Activated effector memory CD4-positive, alpha-beta T cell treated with anti-CD3 and anti-CD28 coated beads, Interleukin-2, amount 50 U/mL, for 16 hours (primary cell): ENCODE results near the gene CD81.
A peak's percentile ranks its signal among the peaks of the same experiment; 100 is the strongest.
"Not testable (repeated sequence)": the region's sequence is repeated elsewhere in the genome, so short reads cannot be mapped to it uniquely, and the experiment has no call there.

Experiments
- DNase-seq: peaks from one replicate; pipeline ENCODE4 v3.0.0-alpha.2; 2020

Gene CD81

DNA sequence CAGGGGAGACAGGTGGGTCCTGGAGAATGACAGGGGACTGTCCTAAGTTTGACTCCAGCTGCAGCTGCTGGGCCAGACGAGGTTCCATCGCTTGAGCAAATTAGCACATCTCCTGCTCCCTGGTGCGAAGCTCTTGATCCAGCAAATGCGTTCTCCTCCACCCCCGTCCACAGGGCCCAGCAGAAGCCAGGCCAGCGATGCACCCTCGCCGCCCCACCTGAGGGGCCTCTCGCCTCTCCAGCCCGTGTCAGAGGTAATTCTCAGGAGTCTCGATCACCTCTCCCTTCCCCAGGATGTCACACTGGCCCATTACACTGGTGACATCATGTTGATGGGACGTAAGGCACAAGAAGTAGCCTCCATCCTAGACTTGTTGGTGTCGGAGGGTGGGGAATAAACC is 19.5 kb upstream of the CD81 start:
- not testable (repeated sequence) for DNase-seq

DNA sequence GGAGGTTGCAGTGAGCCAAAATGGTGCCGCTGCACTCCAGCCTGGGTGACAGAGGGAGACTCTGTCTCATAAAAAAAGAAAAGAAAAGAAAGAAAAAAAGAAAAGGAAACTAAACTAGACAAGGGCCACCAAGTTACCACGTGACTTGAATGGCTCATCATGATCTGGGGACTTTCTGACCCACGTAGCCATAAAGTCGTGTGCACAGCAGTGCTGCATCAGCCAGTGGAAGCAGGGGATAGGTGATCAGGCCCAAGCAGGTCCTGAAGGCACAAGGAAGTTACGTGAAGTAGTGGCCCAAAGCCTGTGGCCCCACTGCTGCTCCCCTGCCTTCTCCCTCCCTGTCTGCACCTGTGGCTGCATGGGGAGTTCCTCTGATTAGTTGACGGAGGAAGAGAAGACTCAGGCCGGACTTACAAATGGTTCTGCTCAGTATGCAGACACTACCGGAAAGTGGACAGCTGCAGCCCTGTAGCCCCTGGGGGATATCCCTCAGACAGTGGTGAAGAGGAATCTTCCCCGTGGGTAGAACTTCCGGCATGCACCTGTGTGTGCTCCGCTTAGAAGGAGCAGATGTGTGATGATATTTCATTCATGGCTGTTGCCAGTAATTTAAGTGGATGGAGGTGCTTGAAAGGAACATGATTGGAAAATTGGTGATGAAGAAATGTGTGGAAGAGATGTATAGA is 18.2 kb upstream of the CD81 start:
- DNase-seq = no peak

DNA sequence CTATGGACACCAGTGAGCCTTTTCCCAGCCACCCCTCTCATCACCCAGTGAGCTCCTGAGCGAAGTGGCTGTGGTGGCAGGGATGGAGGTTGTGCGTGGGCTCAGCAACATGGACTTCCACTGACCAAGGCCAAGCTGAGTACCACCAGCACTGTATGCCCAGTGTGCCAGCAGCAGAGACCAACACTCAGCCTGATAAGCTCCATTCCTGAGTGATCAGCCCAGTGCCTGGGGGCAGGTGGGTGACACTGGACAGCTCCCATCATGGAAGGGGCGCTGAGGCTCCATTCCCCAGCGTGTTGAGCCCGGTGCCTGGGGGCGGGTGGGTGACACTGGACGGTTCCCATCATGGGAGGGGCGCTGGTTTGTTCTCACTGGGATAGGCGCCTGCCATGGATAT is 17.6 kb upstream of the CD81 start:
- DNase-seq = no peak

DNA sequence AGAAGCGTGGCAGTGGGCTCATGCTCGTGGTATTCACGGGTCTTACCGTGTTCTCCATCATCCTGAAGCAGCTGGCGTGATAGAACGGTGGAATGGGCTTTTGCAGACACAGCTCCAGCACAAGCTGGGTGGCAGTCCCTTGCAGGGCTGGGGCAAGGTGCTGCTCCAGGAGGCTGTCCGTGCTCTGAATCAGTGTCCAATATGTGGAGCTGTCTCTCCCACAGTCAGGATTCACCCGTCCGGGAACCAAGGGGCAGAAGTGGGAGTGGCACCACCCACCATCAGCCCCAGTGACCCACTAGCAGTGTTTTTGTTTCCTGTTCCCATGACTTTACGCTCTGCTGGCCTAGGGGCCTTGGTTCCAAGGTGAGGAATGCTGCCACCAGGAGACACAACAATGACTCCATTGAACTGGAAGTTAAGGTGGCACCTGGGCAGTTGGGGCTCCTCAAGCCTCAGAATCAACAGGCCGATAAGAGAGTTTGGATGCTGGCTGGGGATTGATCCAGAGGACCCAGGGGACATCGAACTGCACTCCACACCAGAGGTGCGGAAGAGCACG is 16.9 kb upstream of the CD81 start:
- DNase-seq = no peak

DNA sequence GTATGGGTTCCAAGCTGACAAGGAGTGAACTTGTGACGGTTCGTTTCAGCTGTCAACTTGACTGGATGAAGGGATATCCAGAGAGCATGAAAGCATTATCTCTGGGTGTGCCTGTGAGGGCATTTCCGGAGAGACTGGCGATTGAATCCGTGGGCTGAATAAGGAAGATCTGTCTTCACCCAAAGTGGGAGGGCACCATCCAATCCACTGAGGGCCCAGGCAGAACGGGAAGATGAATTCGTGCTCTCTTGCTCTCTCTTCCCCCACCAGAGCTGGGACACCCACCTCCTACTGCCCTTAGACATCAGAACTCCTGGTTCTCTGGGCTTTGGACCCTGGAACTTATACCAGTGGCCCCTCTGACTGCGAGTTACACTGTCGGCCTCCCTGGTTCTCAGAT is 15.5 kb upstream of the CD81 start:
- DNase-seq = no peak

DNA sequence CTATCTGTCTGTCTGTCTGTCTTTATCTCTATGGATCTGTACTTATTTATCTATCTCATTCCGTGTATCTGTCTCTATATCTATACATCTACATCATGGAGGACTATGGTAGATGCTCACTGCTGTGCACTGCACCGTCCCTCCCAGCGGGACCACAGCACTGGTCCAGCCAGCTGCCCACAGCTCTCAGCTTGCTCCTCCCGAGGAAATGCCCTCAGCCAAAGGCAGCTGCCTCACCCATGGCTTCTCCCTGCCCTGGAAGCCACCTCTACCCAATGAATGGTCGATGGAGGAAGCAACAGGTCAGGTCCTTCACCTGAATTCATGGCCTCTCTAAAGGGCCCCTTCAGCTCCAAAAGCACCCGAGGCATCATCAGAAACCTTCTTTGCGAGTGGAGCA is 14.7 kb upstream of the CD81 start:
- DNase-seq = no peak

DNA sequence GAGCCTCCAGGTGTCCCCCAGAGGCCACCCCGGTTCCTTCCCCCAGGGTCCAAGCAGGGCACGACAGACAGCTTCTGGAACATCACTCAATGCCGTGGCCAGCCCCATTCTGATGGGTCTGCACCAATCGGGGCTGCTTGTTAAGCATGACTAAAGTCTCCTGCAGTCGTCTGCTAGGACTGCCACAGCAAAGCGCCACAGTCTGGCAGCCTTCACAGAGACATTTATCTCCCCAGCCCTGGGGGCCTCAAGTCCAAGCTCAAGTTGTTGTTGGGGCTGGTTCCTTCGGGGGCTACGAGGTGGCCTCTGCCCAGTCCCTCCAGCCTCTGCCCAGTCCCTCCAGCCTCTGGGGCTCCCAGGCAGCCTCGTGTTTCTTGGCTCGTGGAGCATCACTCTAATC is 14.0 kb upstream of the CD81 start:
- no peak for DNase-seq

DNA sequence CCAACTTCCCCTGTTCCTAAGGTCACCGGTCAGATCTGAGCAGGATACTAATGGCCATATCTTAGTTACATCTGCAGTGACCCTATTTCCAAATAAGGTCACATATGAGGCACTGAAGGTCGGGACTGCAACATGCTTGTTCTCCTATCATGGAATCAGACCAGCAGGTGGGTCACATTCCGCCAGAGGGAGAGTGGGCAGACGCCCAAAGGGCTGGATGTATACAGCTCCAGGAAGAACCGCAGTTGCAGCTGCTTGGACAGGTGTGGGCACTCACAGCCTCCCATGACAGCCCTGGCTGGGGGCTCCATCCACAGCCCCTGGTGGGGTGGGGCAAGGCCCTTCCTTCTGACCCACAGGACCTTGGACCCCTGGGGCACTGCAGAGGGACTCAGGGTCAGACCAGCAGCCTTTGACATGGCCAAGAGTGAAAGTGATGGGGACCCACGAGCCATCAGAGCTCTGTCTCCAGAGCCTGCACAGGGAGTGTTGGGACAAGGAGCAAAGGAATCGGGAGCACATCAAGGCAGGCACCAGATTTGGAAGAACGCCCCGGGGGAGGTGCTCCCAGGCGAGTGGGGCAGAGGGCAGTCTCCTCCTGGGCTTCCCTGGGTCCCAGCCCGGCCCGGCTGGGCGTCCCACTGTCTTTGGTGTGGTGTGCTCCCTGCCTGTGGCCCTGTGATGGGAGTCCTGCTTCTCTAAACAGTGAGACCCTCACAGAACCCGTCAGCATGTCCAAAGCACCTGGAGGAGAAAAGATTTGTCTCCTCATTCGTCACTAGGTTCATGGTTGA is 13.3 kb upstream of the CD81 start:
- no peak for DNase-seq

DNA sequence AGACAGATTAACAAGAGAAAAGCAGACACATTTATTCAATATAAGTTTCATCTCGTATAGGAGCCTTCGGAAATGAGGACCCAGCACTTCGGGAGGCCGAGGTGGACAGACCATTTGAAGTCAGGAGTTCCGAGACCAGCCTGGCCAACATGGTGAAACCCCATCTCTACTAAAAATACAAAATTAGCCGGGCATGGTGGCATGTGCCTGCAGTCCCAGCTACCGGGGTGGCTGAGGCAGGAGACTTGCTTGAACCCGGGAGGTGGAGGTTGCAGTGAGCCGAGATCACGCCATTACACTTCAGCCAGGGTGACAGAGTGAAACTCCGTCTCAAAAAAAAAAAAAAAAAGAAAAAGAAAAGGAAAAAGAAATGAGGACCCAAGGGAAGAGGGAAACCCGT is 12.7 kb upstream of the CD81 start:
- not testable (repeated sequence) for DNase-seq

DNA sequence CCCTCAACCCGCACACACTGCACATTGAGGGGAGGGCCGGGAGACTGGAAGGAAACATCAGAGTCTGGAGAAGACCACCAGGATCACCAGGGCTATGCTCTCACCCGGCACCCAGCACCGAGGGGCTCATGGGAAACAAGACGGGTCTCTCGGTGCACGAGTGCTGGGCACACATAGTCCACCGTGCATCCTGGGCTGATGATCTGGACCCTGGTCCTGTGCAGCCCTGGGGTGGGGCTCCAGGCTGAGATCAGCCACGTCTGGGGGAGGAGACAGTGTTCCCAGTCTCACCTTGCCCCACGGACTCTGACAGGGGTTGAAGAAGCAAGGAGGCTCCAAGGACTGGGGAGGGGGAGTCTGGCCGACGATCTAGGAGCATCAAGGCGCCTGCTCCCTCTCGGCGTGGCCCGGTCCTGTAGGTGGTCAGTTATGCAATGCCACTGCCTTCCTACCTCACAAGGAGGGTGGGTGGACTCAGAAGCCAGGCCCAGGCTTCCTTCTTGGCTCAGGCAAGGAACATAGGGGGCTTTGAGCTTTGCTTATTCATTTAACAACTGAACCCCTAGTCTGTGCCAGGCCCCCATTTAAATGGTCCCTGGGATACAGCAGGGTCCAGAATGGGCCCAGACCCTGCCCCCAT is 11.4 kb upstream of the CD81 start:
- peak; percentile 24 for DNase-seq

DNA sequence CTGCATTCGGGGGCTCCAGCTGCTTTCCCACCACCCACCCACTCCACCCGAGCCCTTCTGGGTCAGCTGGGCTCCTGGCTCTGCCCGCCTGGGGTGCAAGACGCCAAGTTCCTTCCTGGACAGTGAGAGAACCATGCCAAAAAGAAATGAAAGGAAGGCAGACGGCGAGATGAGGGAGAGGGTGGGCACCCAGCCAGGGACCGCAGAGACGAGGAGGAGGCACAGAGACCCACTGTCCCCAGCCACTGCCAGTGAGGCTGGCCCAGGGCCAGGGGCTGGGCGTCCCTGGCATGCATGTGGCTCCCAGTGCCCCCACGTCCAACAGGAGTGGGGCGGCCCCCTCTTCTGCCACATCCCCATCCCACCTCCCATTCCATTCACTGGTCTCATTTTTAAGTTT is 10.8 kb upstream of the CD81 start:
- no peak for DNase-seq

DNA sequence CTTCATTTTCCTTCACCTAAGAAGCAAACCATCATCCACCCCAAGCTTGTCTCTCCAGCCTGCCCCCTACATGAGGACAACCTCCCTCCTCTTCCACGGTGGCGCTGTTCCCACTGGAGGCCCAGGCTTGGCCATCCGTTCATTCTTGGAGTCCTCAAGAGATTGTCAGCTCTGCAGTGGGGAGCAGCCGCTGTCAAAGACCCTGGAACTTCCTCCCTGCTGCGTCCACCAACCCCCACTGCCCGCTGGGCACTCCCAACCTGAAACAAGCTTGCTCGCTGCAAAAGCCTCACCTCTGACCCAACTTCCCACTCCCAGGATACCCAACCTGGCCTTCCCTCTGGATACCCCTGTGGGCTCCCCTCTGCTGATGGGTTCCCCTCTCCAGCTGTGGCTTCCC is 10.4 kb upstream of the CD81 start:
- DNase-seq = no peak

DNA sequence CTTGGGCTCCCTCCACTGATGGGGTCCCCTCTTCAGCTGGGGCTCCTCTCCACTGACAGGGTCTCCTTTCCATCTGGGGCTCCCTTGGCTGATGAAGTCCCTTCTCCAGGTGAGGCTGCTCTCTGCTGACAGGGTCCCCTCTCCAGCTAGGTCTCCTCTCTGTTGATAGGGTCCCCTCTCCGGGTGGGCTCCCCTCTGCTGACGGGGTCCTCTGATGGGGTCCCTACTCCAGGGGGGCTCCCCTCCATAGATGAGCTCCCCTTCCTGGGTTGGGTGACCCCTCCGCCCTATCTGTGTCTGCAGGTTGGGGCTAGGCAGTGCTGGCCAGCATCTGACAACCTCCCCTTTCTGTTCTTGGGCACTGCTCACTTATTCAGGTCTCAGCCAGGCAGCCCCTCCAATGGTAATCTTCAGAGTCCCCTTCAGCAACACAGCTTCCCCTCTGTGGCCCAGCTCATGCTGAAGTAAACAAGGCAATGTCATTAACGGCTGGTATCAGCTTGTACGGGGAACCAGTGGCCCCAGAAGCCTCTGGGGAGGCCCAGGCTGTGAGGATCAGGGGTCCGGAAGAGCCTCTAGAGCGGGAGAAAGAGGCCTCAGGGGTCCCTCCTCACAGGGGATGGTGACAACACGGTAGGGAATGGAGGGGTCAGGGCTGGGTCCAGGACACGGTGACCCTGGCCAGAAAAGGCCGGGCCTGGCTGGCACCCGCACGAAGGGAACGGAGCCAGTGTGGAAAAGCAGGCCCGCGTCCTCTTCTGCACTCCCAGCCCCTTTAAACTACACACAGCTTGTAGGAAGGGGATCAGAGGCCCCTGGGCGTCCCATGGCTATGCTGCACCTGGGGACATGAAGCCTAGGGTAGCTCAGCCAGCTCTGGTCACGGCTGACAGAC is 9.6 kb upstream of the CD81 start:
- DNase-seq = no peak

DNA sequence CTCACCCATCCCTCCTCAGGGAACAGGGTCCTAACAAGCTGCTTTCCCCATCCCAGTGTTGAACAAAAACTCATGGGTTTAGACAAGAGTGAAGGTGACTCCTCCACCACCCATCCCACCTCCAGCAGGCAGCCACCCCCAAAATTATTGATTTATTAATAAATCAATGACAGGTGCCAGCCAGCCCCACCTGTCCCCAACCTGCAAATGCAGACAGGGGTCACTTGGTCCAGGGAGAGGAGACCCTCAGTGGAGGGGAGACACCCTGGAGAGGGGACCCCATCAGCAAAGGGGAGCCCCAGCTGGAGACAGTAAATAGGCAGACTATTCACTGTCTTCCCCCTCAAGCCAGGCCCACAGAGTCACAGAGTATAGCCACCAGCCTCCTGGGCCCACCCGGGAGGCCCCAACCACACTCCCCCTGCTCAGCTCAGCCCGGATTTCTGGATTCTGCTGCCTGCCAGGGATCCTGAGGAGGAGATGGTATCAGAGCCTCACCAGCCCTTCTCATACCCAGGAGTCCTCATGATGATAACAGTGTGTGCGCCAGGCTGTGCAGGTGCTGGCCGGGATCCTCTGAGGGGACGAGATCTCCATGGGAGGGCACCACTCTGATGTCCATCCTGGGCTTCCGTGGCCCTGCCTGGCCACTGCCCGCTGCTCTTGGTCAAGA is 8.8 kb upstream of the CD81 start:
- no peak for DNase-seq

DNA sequence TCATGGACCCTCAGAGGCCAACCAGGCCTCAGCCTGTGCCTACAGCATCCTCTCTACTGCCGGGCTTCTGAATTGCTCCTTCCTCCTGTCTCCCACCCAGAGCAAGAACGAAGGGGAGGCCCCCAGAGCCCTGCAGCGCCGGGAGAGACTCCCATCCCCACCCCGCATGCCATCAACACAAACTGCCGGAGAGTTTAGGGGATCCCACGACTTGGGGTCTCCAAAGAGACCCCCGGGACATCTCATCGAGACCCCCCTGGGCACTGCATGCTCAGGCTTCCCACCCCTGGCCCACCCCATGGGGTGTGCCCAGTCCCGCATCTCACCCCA is 8.3 kb upstream of the CD81 start:
- peak; percentile 49 for DNase-seq

DNA sequence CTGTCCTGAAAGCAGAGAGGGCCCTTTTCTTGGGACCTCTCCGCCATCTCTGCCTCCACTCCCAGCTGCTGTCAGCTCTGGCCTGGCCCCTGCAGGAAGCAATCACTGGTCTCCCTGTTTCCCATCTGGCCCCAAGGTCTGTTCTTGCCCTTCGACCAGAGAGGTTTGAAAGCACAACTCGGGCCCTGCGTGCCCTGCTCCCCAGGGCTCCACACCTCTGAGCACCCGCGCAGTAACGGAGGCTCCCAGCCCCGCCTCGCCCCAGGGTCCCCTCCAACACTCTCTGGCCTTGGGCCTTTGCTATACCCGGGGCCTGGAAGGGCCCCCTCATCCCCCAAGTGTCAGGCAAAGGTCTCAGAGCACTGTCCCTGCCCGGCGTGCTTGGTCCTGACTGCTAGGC is 7.8 kb upstream of the CD81 start:
- no peak for DNase-seq

DNA sequence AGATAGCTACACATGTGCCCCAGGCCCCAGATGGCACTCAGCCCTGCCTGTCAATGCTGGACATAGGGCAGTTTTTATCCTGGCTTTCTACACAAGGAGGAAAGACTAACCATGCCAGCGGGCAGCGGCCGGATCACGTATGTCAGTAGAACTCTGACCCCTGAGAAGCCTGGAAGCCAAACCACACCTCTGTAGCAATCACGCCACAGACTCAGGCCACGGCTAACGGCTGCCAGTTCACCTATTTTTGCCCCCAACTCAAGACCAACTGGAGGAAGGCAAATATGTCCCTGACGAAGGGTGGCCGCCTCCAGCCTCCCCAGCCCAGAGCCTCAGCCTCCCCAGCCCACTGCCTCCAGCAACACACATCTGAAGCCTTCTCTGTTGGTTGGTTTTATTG is 7.2 kb upstream of the CD81 start:
- no peak for DNase-seq

DNA sequence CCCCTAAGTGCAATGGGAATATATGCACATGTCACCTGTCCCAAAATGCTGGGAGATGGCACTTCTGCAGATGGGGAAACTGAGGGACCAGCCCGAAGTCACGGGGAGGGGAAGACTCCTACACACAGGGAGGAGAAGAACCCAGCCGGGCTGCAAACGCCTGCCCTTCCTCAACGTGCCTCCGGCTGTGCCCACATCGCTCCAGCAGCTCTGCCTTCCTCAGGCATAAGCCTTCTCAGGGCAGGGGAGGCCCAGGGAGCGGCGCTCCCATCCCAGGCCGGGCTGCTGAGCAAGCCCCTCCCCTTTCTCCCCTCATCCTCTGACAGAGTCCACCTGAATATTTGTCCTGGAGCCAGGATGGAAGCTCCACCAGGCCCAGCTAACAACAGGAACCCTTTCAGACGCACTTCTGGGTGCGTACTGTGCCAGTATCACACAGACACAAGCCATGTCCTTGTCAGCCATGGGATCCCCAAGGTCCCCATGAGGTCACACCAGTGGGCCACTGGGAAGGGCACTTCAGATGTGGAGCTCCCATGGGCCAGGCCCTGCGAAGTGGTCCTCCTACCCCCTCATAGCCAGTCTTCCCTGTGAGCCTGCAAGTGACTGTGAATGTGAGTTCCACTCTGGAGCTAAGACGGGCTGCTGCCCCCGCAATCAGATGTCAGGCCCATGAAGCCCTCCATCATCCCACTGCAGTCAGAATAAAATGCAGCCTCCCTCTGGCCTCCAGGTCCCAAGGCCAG is 2.5 kb upstream of the CD81 start:
- DNase-seq = no peak

DNA sequence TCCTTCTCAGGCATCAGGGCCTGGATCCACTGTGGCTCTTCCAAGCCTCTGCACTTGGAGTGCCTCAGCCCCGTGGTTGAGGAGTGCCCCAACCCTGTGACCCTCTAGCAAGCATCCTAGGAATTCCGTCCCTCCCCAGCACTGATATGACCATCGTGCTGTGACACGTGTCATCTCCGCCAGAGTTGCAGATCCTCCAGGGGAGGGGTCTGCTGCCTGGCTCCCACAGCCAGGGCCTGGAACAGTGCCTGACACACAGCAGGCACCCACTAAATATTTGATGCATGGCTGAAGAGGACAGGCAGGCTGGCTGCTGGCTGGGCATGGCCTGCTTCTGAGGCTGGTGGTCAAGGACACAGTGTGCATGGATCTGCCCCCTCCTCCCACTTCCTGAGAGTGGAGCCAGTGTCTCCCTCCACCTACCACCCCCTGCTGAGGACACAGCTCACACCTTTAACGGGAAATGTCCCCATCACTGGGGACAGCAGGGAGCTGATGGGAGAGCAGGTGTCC is 1.7 kb upstream of the CD81 start:
- DNase-seq = no peak

DNA sequence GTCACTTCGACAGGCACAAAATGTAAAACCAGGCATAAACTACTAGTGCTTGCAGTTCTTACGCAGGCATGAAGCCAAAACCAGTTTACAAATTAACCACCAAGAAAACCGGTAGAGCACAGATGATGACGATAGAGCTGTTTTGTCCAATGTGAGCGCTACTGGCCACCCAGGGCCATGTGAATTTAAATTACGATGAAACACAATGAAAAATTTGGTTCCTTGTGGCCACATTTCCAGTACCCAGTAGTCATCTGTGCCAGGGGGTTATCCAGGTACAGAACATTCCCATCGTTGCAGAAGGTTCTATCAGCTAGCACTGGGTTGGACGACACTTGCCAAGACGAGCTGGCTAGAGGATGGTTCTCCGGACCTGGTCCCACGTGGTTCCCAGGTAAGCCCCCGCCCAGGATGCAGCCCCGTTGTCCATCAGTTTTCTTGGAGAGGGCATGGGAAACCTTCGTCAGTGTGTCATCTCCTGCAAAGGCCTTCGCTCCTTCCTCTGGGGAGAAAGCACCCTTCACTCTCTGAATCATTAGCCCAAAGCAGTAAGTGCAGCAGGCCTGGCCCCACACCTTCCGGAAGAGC is 1.1 kb upstream of the CD81 start:
- no peak for DNase-seq
